ENCODE measurements around the gene CWC15.
"Not testable (repeated sequence)": the region's sequence is repeated elsewhere in the genome, so short reads cannot be mapped to it uniquely, and the experiment has no call there.

CWC15 gene

GRCh38 chr11:94948070-94948617 is 25.2 kb downstream of the CWC15 start:
- DNase-seq (ENCODE audit: low read depth), result no peak

GRCh38 chr11:94946812-94947211 is 26.5 kb downstream of the CWC15 start:
- DNase-seq (ENCODE audit: low read depth), result no peak

GRCh38 chr11:94941131-94941530 is 32.2 kb downstream of the CWC15 start:
- no peak for DNase-seq (ENCODE audit: low read depth)

GRCh38 chr11:94939346-94939745 is 34.0 kb downstream of the CWC15 start:
- no peak for DNase-seq (ENCODE audit: low read depth)

- no peak for DNase-seq (ENCODE audit: low read depth)
Measured at GRCh38 chr11:94938095-94939055, 35.0 kb downstream of the CWC15 start.

GRCh38 chr11:94934846-94935245 is 38.5 kb downstream of the CWC15 start:
- no peak for DNase-seq (ENCODE audit: low read depth)

GRCh38 chr11:94934362-94934761 is 39.0 kb downstream of the CWC15 start:
- DNase-seq (ENCODE audit: low read depth), result no peak

- DNase-seq (ENCODE audit: low read depth), result no peak
Measured at GRCh38 chr11:94933223-94934130, 39.9 kb downstream of the CWC15 start.

- DNase-seq (ENCODE audit: low read depth), result no peak
Measured at GRCh38 chr11:94932503-94932902, 40.9 kb downstream of the CWC15 start.

- not testable (repeated sequence) for DNase-seq (ENCODE audit: low read depth)
Measured at GRCh38 chr11:94932072-94932471, 41.3 kb downstream of the CWC15 start.

GRCh38 chr11:94928117-94928990 is 45.0 kb downstream of the CWC15 start:
- no peak for DNase-seq (ENCODE audit: low read depth)

GRCh38 chr11:94926698-94927237 is 46.6 kb downstream of the CWC15 start:
- DNase-seq (ENCODE audit: low read depth), result no peak

- DNase-seq (ENCODE audit: low read depth), result no peak
Measured at GRCh38 chr11:94926271-94926625, 47.1 kb downstream of the CWC15 start.

- no peak for DNase-seq (ENCODE audit: low read depth)
Measured at GRCh38 chr11:94925422-94926270, 47.7 kb downstream of the CWC15 start.

- no peak for DNase-seq (ENCODE audit: low read depth)
Measured at GRCh38 chr11:94924612-94925011, 48.7 kb downstream of the CWC15 start.

GRCh38 chr11:94924171-94924572 is 49.2 kb downstream of the CWC15 start:
- no peak for DNase-seq (ENCODE audit: low read depth)

GRCh38 chr11:94923004-94923334 is 50.4 kb downstream of the CWC15 start:
- DNase-seq (ENCODE audit: low read depth), result no peak

- no peak for DNase-seq (ENCODE audit: low read depth)
Measured at GRCh38 chr11:94922321-94923003, 50.9 kb downstream of the CWC15 start.

GRCh38 chr11:94920311-94920710 is 53.0 kb downstream of the CWC15 start:
- no peak for DNase-seq (ENCODE audit: low read depth)

All from activated T-cell treated with anti-CD3 and anti-CD28 coated beads for 1 hour (primary cell).